ENCODE results near the gene KANSL1. TPM values are rescaled to one million over a fixed set of nuclear protein-coding genes. Genes with fewer than 3 reads are reported as not detected.

KANSL1 gene
- total and polyA plus RNA-seq, 10 of the 15 experiments (the other 5 are each of a cell fraction or from before 2014, with no cell fraction given), result 4.7 to 60.6 (median 28.0) TPM

- no peaks in the 10 kb centered on the region; the same call in 2 of the 3 replicates for H3K9me3 ChIP-seq (replicated peaks; ENCODE audit: control insufficient read depth, insufficient read depth, low read length)
- intact Hi-C loops (cut with micrococcal nuclease; ENCODE audit: unreplicated experiment), result no loop called here
- H3K4me3 ChIP-seq, result peak overlapping the region; percentile 87
- in situ Hi-C loops (cut with MboI), result no loop called here
- no peaks in the 10 kb centered on the region for H3K27me3 ChIP-seq (replicated peaks in 1 of 2; ENCODE audit: control insufficient read depth in 2 of 2, insufficient read depth in 2 of 2, low read length in 1 of 2)
- 0 out of 4 replicates have a peak, but pooled peaks of 1 of the 2 experiments have one; percentile 46 for TF ChIP-seq SRF (IDR thresholded peaks at IDR 0.05; ENCODE audit: low read depth in 2 of 2, low read length in 2 of 2)
- TF ChIP-seq, protein P1, sequence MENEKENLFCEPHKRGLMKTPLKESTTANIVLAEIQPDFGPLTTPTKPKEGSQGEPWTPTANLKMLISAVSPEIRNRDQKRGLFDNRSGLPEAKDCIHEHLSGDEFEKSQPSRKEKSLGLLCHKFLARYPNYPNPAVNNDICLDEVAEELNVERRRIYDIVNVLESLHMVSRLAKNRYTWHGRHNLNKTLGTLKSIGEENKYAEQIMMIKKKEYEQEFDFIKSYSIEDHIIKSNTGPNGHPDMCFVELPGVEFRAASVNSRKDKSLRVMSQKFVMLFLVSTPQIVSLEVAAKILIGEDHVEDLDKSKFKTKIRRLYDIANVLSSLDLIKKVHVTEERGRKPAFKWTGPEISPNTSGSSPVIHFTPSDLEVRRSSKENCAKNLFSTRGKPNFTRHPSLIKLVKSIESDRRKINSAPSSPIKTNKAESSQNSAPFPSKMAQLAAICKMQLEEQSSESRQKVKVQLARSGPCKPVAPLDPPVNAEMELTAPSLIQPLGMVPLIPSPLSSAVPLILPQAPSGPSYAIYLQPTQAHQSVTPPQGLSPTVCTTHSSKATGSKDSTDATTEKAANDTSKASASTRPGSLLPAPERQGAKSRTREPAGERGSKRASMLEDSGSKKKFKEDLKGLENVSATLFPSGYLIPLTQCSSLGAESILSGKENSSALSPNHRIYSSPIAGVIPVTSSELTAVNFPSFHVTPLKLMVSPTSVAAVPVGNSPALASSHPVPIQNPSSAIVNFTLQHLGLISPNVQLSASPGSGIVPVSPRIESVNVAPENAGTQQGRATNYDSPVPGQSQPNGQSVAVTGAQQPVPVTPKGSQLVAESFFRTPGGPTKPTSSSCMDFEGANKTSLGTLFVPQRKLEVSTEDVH (IDR thresholded peaks at IDR 0.05; ENCODE audit: low read depth, partially characterized antibody), result no peak
- 0 out of 2 replicates have a peak, but pooled peaks have one; percentile 37 for TF ChIP-seq ASH2L (IDR thresholded peaks at IDR 0.05; ENCODE audit: borderline replicate concordance, low read depth)
- TF ChIP-seq ETV6 (conservative IDR thresholded peaks at IDR 0.05 in 1 of 2, IDR thresholded peaks at IDR 0.05 in 1 of 2; ENCODE audit: borderline replicate concordance in 1 of 2, low read depth in 1 of 2), result no peak
- CTCF ChIA-PET, result interaction anchor here (0.5 to 2.5 kb wide), 9 partner anchors 8 to 1120 kb away, joined by 3 to 25 read pairs (median 3); no protein-coding TSS in a partner anchor
- peaks cover 82% of the 10 kb centered on the region for H3K79me2 ChIP-seq (ENCODE audit: control insufficient read depth, insufficient read depth, low read length)
- no TSS peak for BruUV-seq (replicated peaks)
- H3K9ac ChIP-seq (ENCODE audit: control insufficient read depth, insufficient read depth, low read length), result peak overlapping the region; percentile 84; the same call in 1 of the 2 replicates
- H2AFZ ChIP-seq (ENCODE audit: control insufficient read depth, low read depth, low read length), result no peak overlapping the region
- RAD21 ChIA-PET (ENCODE audit: unreplicated experiment), result interaction anchor here (1.0 to 1.5 kb wide), 2 partner anchors 8 to 18 kb away, joined by 7 read pairs; no protein-coding TSS in a partner anchor
- 56% methylated on average over 5 of the region's 5 CpGs for WGBS (ENCODE audit: insufficient coverage, insufficient replicate concordance, low lambda C conversion rate, missing lambda C conversion rate)
- no peaks in the 10 kb centered on the region for H4K20me1 ChIP-seq (ENCODE audit: control insufficient read depth, insufficient read depth)
- no peak for FAIRE-seq
- POLR2A ChIA-PET, result no interaction called here
- peaks cover 23% of the 10 kb centered on the region for H3K4me1 ChIP-seq (ENCODE audit: control insufficient read depth, insufficient read depth, low read length)
- no peaks in the 10 kb centered on the region for H3K36me3 ChIP-seq (ENCODE audit: control insufficient read depth in 2 of 2, insufficient read depth in 2 of 2, low read length in 1 of 2)
- no peak for DNase-seq (ENCODE audit: low read depth, low spot score)
- peak overlapping the region; percentile 100 for H3K4me2 ChIP-seq (ENCODE audit: control insufficient read depth, insufficient read depth)
- SMC1A ChIA-PET (ENCODE audit: uncharacterized antibody, unreplicated experiment), result interaction anchor here (0.9 to 1.2 kb wide), 6 partner anchors 8 to 192 kb away, joined by 3 to 7 read pairs (median 3); no protein-coding TSS in a partner anchor
- peak overlapping the region; percentile 98 for H3K27ac ChIP-seq (ENCODE audit: control insufficient read depth, insufficient read depth)
- no peak for ATAC-seq
Measured at GRCh38 chr17:46195217-46195855, 2.1 kb upstream of the KANSL1 start.
